ENCODE results near the gene NBPF14. TPM values are rescaled to one million over a fixed set of nuclear protein-coding genes. Genes with fewer than 3 reads are reported as not detected.
A peak's percentile ranks its signal among the peaks of the same experiment; 100 is the strongest.
"Not testable (repeated sequence)": the region's sequence is repeated elsewhere in the genome, so short reads cannot be mapped to it uniquely, and the experiment has no call there.

NBPF14 gene
- polyA plus RNA-seq (2011; rRNA removed) (29.5 and 32.6 TPM in 2 replicates), polyA minus RNA-seq (2011; rRNA and poly(A)+ RNA removed) (86.8 and 87.1 TPM in 2 replicates)

- POLR2A ChIA-PET; H3K27me3 ChIP-seq (ENCODE audit: control insufficient read depth, insufficient read depth, low read length); CTCF ChIA-PET; H3K27ac ChIP-seq (ENCODE audit: low read depth, low read length); H3K4me3 ChIP-seq (ENCODE audit: low read depth, low read length); H3K9me3 ChIP-seq (ENCODE audit: control insufficient read depth, insufficient read depth, low read length); DNase-seq (ENCODE audit: low read depth, low spot score): not testable (repeated sequence)
Measured at GRCh38 chr1:148595911-148596310, at the start of gene NBPF14. Gene NBPF14 (minus strand): TSS chr1:148596011. CDS start chr1:148595717, 294 bp downstream.

- POLR2A ChIA-PET; H3K9me3 ChIP-seq (ENCODE audit: control insufficient read depth, insufficient read depth, low read length); H3K27ac ChIP-seq (ENCODE audit: low read depth, low read length); H3K4me3 ChIP-seq (ENCODE audit: low read depth, low read length); DNase-seq (ENCODE audit: low read depth, low spot score); H3K27me3 ChIP-seq (ENCODE audit: control insufficient read depth, insufficient read depth, low read length); CTCF ChIA-PET: not testable (repeated sequence)
Measured at GRCh38 chr1:148625451-148625850, 29.6 kb upstream of the NBPF14 start.

GRCh38 chr1:148618216-148618615 lies 22.4 kb upstream of the NBPF14 start:
- DNase-seq (ENCODE audit: low read depth, low spot score); H3K9me3 ChIP-seq (ENCODE audit: control insufficient read depth, insufficient read depth, low read length); H3K27ac ChIP-seq (ENCODE audit: low read depth, low read length); H3K4me3 ChIP-seq (ENCODE audit: low read depth, low read length); POLR2A ChIA-PET; CTCF ChIA-PET; H3K27me3 ChIP-seq (ENCODE audit: control insufficient read depth, insufficient read depth, low read length): not testable (repeated sequence)

GRCh38 chr1:148605266-148605665 lies 9.5 kb upstream of the NBPF14 start:
- H3K4me3 ChIP-seq (ENCODE audit: low read depth, low read length); H3K27me3 ChIP-seq (ENCODE audit: control insufficient read depth, insufficient read depth, low read length); H3K9me3 ChIP-seq (ENCODE audit: control insufficient read depth, insufficient read depth, low read length); POLR2A ChIA-PET; DNase-seq (ENCODE audit: low read depth, low spot score); CTCF ChIA-PET; H3K27ac ChIP-seq (ENCODE audit: low read depth, low read length): not testable (repeated sequence)

GRCh38 chr1:148595360-148595759 lies 451 bp downstream of the NBPF14 start:
- H3K4me3 ChIP-seq (ENCODE audit: low read depth, low read length); CTCF ChIA-PET; H3K27me3 ChIP-seq (ENCODE audit: control insufficient read depth, insufficient read depth, low read length); H3K9me3 ChIP-seq (ENCODE audit: control insufficient read depth, insufficient read depth, low read length); POLR2A ChIA-PET; DNase-seq (ENCODE audit: low read depth, low spot score); H3K27ac ChIP-seq (ENCODE audit: low read depth, low read length): not testable (repeated sequence)

GRCh38 chr1:148591098-148591497 lies 4.7 kb downstream of the NBPF14 start:
- CTCF ChIA-PET; POLR2A ChIA-PET; H3K27ac ChIP-seq (ENCODE audit: low read depth, low read length); H3K4me3 ChIP-seq (ENCODE audit: low read depth, low read length); H3K27me3 ChIP-seq (ENCODE audit: control insufficient read depth, insufficient read depth, low read length); DNase-seq (ENCODE audit: low read depth, low spot score); H3K9me3 ChIP-seq (ENCODE audit: control insufficient read depth, insufficient read depth, low read length): not testable (repeated sequence)

- POLR2A ChIA-PET; H3K9me3 ChIP-seq (ENCODE audit: control insufficient read depth, insufficient read depth, low read length); H3K4me3 ChIP-seq (ENCODE audit: low read depth, low read length); H3K27ac ChIP-seq (ENCODE audit: low read depth, low read length); H3K27me3 ChIP-seq (ENCODE audit: control insufficient read depth, insufficient read depth, low read length); DNase-seq (ENCODE audit: low read depth, low spot score); CTCF ChIA-PET: not testable (repeated sequence)
Measured at GRCh38 chr1:148532158-148532557, 63.7 kb downstream of the NBPF14 start.

- H3K27ac ChIP-seq (ENCODE audit: low read depth, low read length); H3K4me3 ChIP-seq (ENCODE audit: low read depth, low read length); POLR2A ChIA-PET; CTCF ChIA-PET; H3K9me3 ChIP-seq (ENCODE audit: control insufficient read depth, insufficient read depth, low read length); H3K27me3 ChIP-seq (ENCODE audit: control insufficient read depth, insufficient read depth, low read length): not testable (repeated sequence)
- DNase-seq (ENCODE audit: low read depth, low spot score) = peak; percentile 20
Measured at GRCh38 chr1:148529101-148529567, 66.7 kb downstream of the NBPF14 start.

- H3K27me3 ChIP-seq (ENCODE audit: control insufficient read depth, insufficient read depth, low read length); H3K4me3 ChIP-seq (ENCODE audit: low read depth, low read length); DNase-seq (ENCODE audit: low read depth, low spot score); POLR2A ChIA-PET; H3K9me3 ChIP-seq (ENCODE audit: control insufficient read depth, insufficient read depth, low read length); H3K27ac ChIP-seq (ENCODE audit: low read depth, low read length); CTCF ChIA-PET: not testable (repeated sequence)
Measured at GRCh38 chr1:148528591-148528990, 67.2 kb downstream of the NBPF14 start.

GRCh38 chr1:148526587-148526986 lies 69.2 kb downstream of the NBPF14 start:
- H3K9me3 ChIP-seq (ENCODE audit: control insufficient read depth, insufficient read depth, low read length); H3K4me3 ChIP-seq (ENCODE audit: low read depth, low read length); CTCF ChIA-PET; POLR2A ChIA-PET; DNase-seq (ENCODE audit: low read depth, low spot score); H3K27me3 ChIP-seq (ENCODE audit: control insufficient read depth, insufficient read depth, low read length); H3K27ac ChIP-seq (ENCODE audit: low read depth, low read length): not testable (repeated sequence)

GRCh38 chr1:148523205-148524144 lies 72.3 kb downstream of the NBPF14 start:
- H3K27ac ChIP-seq (ENCODE audit: low read depth, low read length); H3K27me3 ChIP-seq (ENCODE audit: control insufficient read depth, insufficient read depth, low read length); DNase-seq (ENCODE audit: low read depth, low spot score); POLR2A ChIA-PET; CTCF ChIA-PET; H3K4me3 ChIP-seq (ENCODE audit: low read depth, low read length); H3K9me3 ChIP-seq (ENCODE audit: control insufficient read depth, insufficient read depth, low read length): not testable (repeated sequence)

- H3K27me3 ChIP-seq (ENCODE audit: control insufficient read depth, insufficient read depth, low read length); CTCF ChIA-PET; H3K9me3 ChIP-seq (ENCODE audit: control insufficient read depth, insufficient read depth, low read length); POLR2A ChIA-PET: not testable (repeated sequence)
- peak; percentile 96 for DNase-seq (ENCODE audit: low read depth, low spot score)
- H3K4me3 ChIP-seq (ENCODE audit: low read depth, low read length) = peak overlapping the region; percentile 40
- H3K27ac ChIP-seq (ENCODE audit: low read depth, low read length) = peak overlapping the region; percentile 31
Measured at GRCh38 chr1:148522561-148523204, 73.1 kb downstream of the NBPF14 start.
